Measurements from ENCODE around the gene PPP1R12C.

DNA sequence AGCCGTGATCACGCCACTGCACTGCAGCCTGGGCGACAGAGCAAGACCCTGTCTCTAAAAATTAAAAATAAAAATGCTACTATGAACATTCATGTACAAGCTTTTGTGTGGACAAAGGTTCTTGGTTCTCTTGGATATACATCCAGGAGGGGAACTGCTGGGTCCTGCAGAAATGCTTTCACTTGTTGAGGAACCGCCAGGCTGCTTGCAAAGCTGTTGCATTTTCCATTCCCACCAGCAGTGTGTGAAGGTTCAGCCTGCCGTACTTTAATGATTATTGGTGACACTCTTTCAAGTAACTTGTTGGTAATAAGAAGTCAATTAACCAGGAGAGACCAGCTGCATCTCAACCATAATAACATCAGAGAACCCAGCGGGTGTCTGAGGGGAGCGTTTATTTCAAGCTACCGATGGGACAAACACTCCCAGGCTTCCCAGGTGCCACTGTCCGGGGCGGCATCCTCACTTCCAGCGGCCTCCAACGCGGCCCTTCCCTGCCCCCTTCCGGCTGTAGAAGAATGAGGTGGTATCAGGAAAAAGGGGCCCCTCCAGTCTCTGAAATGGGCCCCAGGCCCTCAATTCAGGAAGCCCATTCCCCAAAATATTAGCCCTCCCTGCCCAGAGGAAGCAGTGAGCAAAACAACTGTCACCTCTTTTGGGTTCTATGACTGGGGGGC is 15.2 kb upstream of the PPP1R12C start:
- TF ChIP-seq, protein P1, sequence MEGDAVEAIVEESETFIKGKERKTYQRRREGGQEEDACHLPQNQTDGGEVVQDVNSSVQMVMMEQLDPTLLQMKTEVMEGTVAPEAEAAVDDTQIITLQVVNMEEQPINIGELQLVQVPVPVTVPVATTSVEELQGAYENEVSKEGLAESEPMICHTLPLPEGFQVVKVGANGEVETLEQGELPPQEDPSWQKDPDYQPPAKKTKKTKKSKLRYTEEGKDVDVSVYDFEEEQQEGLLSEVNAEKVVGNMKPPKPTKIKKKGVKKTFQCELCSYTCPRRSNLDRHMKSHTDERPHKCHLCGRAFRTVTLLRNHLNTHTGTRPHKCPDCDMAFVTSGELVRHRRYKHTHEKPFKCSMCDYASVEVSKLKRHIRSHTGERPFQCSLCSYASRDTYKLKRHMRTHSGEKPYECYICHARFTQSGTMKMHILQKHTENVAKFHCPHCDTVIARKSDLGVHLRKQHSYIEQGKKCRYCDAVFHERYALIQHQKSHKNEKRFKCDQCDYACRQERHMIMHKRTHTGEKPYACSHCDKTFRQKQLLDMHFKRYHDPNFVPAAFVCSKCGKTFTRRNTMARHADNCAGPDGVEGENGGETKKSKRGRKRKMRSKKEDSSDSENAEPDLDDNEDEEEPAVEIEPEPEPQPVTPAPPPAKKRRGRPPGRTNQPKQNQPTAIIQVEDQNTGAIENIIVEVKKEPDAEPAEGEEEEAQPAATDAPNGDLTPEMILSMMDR (IDR thresholded peaks at IDR 0.05) = no peak
- no peak for TF ChIP-seq ZFX (IDR thresholded peaks at IDR 0.05; ENCODE audit: borderline replicate concordance)
